HG03354 (cell line): ENCODE data around the gene UBE2I.

Experiments
- ATAC-seq: cut with Tn5 transposase; IDR thresholded peaks from one replicate; pipeline ENCODE4 v1.9.1; 2021; ENCODE audit warnings: mild to moderate bottlenecking; ENCODE audit not compliant: unreplicated experiment, poor library complexity, severe bottlenecking

Gene UBE2I

GRCh38 chr16:1338119-1338730, 28.8 kb downstream of the UBE2I start:
- no peak for ATAC-seq

- no peak for ATAC-seq
These were observed 29.6 kb downstream of the UBE2I start for GRCh38 chr16:1338855-1339675.

GRCh38 chr16:1340730-1341494, 31.5 kb downstream of the UBE2I start:
- ATAC-seq: no peak

- ATAC-seq: no peak
These were observed 32.3 kb downstream of the UBE2I start for GRCh38 chr16:1341495-1342420.

GRCh38 chr16:1342526-1343427, 33.3 kb downstream of the UBE2I start:
- ATAC-seq: peak; percentile 92

GRCh38 chr16:1343428-1344242, 34.2 kb downstream of the UBE2I start:
- no peak for ATAC-seq

- no peak for ATAC-seq
These were observed 35.1 kb downstream of the UBE2I start for GRCh38 chr16:1344499-1344898.

- no peak for ATAC-seq
These were observed 35.7 kb downstream of the UBE2I start for GRCh38 chr16:1345087-1345486.

- ATAC-seq: no peak
These were observed 36.4 kb downstream of the UBE2I start for GRCh38 chr16:1345651-1346421.

GRCh38 chr16:1346422-1347285, 37.2 kb downstream of the UBE2I start:
- no peak for ATAC-seq

- ATAC-seq: no peak
These were observed 37.9 kb downstream of the UBE2I start for GRCh38 chr16:1347286-1347855.

GRCh38 chr16:1347962-1348361, 38.5 kb downstream of the UBE2I start:
- ATAC-seq: no peak

- no peak for ATAC-seq
These were observed 39.0 kb downstream of the UBE2I start for GRCh38 chr16:1348441-1348840.

GRCh38 chr16:1348926-1349325, 39.5 kb downstream of the UBE2I start:
- no peak for ATAC-seq

GRCh38 chr16:1349351-1349750, 39.9 kb downstream of the UBE2I start:
- no peak for ATAC-seq

GRCh38 chr16:1349951-1350350, 40.5 kb downstream of the UBE2I start:
- ATAC-seq: no peak
